ENCODE results near the gene ERBIN. TPM values are rescaled to one million over a fixed set of nuclear protein-coding genes. Genes with fewer than 3 reads are reported as not detected.

The ERBIN gene
- total and polyA plus RNA-seq, 2 of the 8 experiments (the other 6 are each of a cell fraction or from before 2014, with no cell fraction given): 7.7 to 33.2 TPM

DNA sequence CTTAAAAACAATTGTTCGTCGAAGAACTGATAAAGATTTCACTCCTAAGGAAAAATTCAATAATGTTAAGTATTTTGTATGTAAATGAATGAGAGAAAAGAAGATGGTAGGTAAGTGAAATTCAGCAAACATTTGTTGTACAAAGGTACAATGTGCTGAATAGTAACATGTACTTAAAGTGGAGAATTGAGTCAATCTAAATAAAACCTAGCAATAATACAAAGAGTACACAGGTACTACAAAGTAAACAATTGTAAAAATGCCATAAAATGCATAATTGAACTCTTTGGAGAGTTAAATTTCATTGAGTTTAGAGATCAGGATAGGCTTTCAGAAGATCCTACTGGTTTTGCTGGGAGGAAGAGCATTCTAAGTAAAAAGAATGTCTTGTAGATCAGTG lies 82.9 kb downstream of the ERBIN start (continued):
- TF ChIP-seq, protein P1, sequence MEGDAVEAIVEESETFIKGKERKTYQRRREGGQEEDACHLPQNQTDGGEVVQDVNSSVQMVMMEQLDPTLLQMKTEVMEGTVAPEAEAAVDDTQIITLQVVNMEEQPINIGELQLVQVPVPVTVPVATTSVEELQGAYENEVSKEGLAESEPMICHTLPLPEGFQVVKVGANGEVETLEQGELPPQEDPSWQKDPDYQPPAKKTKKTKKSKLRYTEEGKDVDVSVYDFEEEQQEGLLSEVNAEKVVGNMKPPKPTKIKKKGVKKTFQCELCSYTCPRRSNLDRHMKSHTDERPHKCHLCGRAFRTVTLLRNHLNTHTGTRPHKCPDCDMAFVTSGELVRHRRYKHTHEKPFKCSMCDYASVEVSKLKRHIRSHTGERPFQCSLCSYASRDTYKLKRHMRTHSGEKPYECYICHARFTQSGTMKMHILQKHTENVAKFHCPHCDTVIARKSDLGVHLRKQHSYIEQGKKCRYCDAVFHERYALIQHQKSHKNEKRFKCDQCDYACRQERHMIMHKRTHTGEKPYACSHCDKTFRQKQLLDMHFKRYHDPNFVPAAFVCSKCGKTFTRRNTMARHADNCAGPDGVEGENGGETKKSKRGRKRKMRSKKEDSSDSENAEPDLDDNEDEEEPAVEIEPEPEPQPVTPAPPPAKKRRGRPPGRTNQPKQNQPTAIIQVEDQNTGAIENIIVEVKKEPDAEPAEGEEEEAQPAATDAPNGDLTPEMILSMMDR (IDR thresholded peaks at IDR 0.05; ENCODE audit: control extremely low read depth in 1 of 3, insufficient read depth in 1 of 3, low read depth in 1 of 3, low read length in 3 of 3): no peak
